Stimulated activated CD4-positive, alpha-beta T cell treated with anti-CD3 and anti-CD28 coated beads, Interleukin-4, amount 100 ng/mL, for 24 hours (primary cell): ENCODE results near the gene EPGN.

Experiments used
- DNase-seq: peaks from one replicate; pipeline ENCODE4 v3.0.0-alpha.2; 2020

EPGN gene

GRCh38 chr4:74344031-74344430 lies 35.8 kb downstream of the EPGN start:
- no peak for DNase-seq

- no peak for DNase-seq
Measured at GRCh38 chr4:74353858-74354257, 45.6 kb downstream of the EPGN start.

- no peak for DNase-seq
Measured at GRCh38 chr4:74357965-74358364, 49.7 kb downstream of the EPGN start.

DNA sequence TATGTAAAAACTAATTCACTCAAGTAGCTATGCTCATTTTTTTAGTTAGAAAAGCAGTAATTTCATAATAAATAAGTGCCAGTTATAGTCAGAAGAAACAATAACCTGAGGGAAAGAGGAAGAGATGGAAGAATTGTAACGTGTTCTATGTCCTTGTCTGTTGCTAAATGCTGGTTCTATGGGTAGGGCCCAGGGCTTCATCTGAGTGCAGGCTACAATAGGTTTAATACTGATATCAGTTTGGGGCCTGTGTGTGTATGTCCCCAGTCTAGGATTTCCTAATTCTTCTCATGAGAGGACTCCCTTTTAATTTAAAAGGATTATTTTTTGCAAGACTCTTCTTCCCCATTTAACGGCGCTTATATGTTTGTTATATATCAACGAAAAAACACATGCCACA lies 53.4 kb downstream of the EPGN start:
- DNase-seq, result no peak

GRCh38 chr4:74362347-74362746 lies 54.1 kb downstream of the EPGN start:
- no peak for DNase-seq

- DNase-seq, result no peak
Measured at GRCh38 chr4:74364256-74364651, 56.0 kb downstream of the EPGN start.

DNA sequence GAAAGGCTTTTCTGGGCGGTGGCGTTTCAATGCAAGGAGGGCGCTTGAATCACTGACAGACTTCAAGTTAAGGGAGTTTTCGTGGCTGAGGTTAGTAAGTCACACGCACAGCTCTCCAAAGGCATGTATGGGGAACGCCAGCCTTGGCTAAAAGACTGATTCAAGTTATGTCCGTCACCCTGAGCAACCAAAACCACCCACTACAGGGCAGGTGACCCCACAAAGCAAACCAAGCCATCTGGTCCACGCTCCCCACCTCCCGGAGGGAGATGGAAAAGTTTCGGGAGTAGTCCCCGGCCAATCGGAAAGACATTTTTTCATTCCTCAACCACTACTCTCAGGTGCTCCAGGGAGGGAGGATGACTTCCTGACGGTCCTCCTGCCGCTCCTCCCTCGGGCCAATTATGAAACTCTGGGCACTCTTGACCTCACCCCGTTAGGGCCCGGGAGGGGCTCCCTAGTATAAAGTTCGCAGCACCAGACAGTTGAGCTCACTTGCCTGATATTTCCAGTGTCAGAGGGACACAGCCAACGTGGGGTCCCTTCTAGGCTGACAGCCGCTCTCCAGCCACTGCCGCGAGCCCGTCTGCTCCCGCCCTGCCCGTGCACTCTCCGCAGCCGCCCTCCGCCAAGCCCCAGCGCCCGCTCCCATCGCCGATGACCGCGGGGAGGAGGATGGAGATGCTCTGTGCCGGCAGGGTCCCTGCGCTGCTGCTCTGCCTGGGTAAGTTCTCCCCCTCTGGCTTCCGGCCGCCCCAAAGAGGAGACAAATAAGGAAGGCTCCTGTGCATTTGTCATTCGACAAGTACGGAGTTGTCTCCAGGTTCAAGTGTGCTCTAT lies 56.6 kb downstream of the EPGN start, which contains the start of gene EREG:
EREG (plus strand) TSS at position 494 of the 840 bp plus-strand sequence; CDS start at position 658, 164 bp downstream.
- peak; percentile 3 for DNase-seq

DNA sequence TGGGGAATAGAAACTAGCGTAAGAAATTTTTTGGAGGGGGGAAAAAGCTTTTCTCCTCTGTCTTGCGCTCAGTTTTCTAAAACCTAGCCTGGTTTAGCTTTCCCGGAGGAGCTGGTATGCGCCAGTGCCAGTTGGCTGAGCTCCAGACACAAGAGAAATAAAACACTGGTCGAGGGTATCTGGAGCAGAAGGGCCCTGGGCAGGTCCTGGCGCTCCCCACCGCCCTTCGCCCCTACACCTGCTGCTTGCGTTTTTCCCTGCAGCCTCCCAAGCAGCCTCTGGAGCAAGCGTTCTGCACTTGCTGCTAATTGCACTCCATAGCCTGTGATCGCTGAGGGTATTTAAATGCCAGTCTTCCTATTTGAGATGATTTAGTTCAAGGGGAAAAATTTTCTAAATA lies 57.5 kb downstream of the EPGN start:
- no peak for DNase-seq
